Body of pancreas (tissue), 4 donors: ENCODE measurements around the gene SF3B3. TPM values are rescaled to one million over a fixed set of nuclear protein-coding genes. Genes with fewer than 3 reads are reported as not detected.

Source experiments
- ATAC-seq: fragments of 150-250 bp; one replicate; pipeline ENCODE4 v1.9.1; 2016
- DNase-seq, 4 donors: peaks; one replicate each; pipeline ENCODE4 v3.0.0-alpha.2; 2019
- H3K27ac ChIP-seq, 4 donors: fragments of 200-600 bp; sonication (generic); 1 replicate in 3 of 4; 2 replicates in 1 of 4; pipeline versions ENCODE4 v1.5.1 to v1.6.1; 2016 to 2019; ENCODE audit warnings: mild to moderate bottlenecking in 1 of 4, mixed read lengths in 1 of 4, moderate library complexity in 1 of 4
- H3K27me3 ChIP-seq, 2 donors: fragments of 200-600 bp; sonication (generic); one replicate each; pipeline ENCODE4 v1.6.0; 2016; ENCODE audit warnings: mild to moderate bottlenecking in 1 of 2
- H3K36me3 ChIP-seq, 2 donors: fragments of 200-600 bp; sonication (generic); replicated peaks in 1 of 2; 2 replicates each; pipeline ENCODE4 v1.5.1; 2016; ENCODE audit warnings: low read depth in 2 of 2; ENCODE audit not compliant: insufficient read depth in 1 of 2
- H3K4me1 ChIP-seq: fragments of 200-600 bp; sonication (generic); one replicate; pipeline ENCODE4 v1.6.0; 2016
- H3K4me3 ChIP-seq, 2 donors: fragments of 200-600 bp; sonication (generic); 1 replicate in 1 of 2; 2 replicates in 1 of 2; pipeline ENCODE4 v1.5.1; 2016 to 2019
- H3K9me3 ChIP-seq, 3 donors: fragments of 200-600 bp; sonication (generic); 1 replicate in 2 of 3; 2 replicates in 1 of 3; pipeline ENCODE4 v1.5.1; 2016
- POLR2A ChIP-seq, 3 donors: fragments of 450-650 bp; IDR thresholded peaks; one replicate each; pipeline ENCODE4 v1.6.1; 2016; ENCODE audit warnings: antibody characterized with exemption in 3 of 3, mild to moderate bottlenecking in 2 of 3
- WGBS, 2 donors: methylation state at CpG; one replicate each; pipeline ENCODE4 v1.1.5; 2017; 5-methylcytosine and 5-hydroxymethylcytosine counted together
- intact Hi-C: fragments of 100-400 bp; cut with DNase I; formaldehyde crosslinking; loops from one replicate; pipeline ENCODE4 v1.15.1; 2023
- total RNA-seq, 2 donors: library from RNA; depleted of rRNA; stranded (reverse); fragments of >200 nt; gene quantifications; one replicate each; pipeline ENCODE4 v1.1.0, GENCODE V29; 2016
- TF ChIP-seq, protein P1 (sequence below), 7 experiments: fragments of 450-650 bp in 4 of 7; fragments of 200-600 bp in 3 of 7; sonication (generic) in 3 of 7; IDR thresholded peaks; one replicate each; pipeline ENCODE4 v1.5.1; 2016 to 2019; ENCODE audit warnings: antibody characterized with exemption in 7 of 7

Gene SF3B3
- total RNA-seq, 2 donors from 2014 or later: 47.5 to 53.4 TPM

DNA sequence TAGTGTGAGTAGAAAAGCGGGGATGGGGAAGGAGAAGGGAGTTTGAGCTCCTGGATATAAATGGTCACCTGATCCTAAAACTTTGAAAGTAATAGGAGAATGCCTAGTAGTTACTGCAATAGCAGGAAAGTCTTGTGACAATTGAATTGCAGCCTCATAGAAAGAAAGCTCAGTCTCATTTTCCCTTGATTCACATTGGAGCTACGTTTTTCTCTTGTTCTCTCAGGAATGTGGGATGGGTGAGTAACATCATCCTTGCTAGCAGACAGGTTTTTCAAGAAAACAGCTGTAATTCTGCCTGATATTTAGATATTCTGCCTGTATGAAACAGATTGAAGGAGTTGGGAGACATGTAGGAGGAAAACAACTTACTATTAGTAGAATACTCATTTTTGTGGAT, 25.3 kb downstream of the SF3B3 start:
- no peaks in the 10 kb centered on the region for H3K9me3 ChIP-seq
- H3K27me3 ChIP-seq: no peaks in the 10 kb centered on the region
- whole genome bisulfite sequencing, 2 donors: 76 to 81% methylated on average over 2 of the region's 2 CpGs
- ATAC-seq (no peak), DNase-seq (no peak)
- no peak for TF ChIP-seq POLR2A (IDR thresholded peaks at IDR 0.05)
- TF ChIP-seq, protein P1, sequence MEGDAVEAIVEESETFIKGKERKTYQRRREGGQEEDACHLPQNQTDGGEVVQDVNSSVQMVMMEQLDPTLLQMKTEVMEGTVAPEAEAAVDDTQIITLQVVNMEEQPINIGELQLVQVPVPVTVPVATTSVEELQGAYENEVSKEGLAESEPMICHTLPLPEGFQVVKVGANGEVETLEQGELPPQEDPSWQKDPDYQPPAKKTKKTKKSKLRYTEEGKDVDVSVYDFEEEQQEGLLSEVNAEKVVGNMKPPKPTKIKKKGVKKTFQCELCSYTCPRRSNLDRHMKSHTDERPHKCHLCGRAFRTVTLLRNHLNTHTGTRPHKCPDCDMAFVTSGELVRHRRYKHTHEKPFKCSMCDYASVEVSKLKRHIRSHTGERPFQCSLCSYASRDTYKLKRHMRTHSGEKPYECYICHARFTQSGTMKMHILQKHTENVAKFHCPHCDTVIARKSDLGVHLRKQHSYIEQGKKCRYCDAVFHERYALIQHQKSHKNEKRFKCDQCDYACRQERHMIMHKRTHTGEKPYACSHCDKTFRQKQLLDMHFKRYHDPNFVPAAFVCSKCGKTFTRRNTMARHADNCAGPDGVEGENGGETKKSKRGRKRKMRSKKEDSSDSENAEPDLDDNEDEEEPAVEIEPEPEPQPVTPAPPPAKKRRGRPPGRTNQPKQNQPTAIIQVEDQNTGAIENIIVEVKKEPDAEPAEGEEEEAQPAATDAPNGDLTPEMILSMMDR (IDR thresholded peaks at IDR 0.05): no peak
- no peak overlapping the region for H3K27ac ChIP-seq
- intact Hi-C loops: no loop called here
- H3K36me3 ChIP-seq: peaks cover 21 to 55% of the 10 kb centered on the region in 2 donors
- H3K4me3 ChIP-seq: no peak overlapping the region
- no peaks in the 10 kb centered on the region for H3K4me1 ChIP-seq

DNA sequence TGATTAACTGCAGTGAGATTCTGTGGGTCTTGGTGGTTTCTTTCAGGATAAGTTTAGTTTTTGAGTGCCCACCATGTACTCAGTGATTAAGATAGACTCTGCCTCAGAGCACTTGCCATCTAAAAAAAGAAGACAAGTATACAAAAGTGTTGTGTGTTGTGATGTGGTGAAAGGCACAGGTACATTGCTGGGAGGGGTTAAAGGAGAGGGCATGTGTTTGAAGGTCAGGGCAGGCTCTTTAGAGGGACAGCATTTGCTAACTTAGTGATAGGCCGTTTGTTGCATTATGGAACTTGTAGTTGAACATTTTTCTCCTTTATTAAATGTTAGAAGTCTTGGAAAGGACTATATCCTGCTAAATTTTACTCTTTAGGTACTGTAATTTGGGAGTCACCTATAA, 26.5 kb downstream of the SF3B3 start:
- Histone ChIP-seq H3K4me3 (no peak overlapping the region), H3K27ac (no peak overlapping the region), H3K36me3 (peaks cover 21 to 56% of the 10 kb centered on the region in 2 donors), H3K9me3 (no peaks in the 10 kb centered on the region), H3K27me3 (no peaks in the 10 kb centered on the region), H3K4me1 (no peaks in the 10 kb centered on the region)
- WGBS, 2 donors: 38 to 52% methylated on average over 1 of the region's 1 CpG
- intact Hi-C loops: no loop called here
- TF ChIP-seq, protein P1 (IDR thresholded peaks at IDR 0.05): no peak
- TF ChIP-seq POLR2A (IDR thresholded peaks at IDR 0.05): no peak
- ATAC-seq (no peak), DNase-seq (no peak)

DNA sequence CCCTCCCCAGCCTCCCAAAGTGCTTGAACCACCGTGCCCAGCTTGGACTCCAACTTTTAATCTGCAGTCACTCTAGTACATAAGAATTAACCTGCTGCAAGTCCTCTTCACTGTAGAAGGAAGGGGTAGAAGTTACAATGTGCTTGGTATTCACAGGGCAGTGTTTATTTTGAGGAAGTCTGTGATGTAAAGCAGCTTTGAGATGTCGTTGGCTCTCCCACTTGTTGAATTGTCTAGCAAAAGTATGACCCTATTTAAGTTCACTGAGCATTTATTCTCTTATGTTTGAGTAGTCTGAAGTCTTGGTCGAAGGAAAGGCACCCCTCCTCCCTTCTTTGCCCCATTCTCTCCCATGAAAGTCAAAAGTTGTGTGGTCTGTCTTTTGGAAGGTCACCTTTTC, 28.2 kb downstream of the SF3B3 start:
- TF ChIP-seq, protein P1 (IDR thresholded peaks at IDR 0.05): no peak
- TF ChIP-seq POLR2A (IDR thresholded peaks at IDR 0.05): no peak
- DNase-seq (no peak), ATAC-seq (no peak)
- H3K4me3 ChIP-seq: no peak overlapping the region
- no peaks in the 10 kb centered on the region for H3K9me3 ChIP-seq
- H3K4me1 ChIP-seq: no peaks in the 10 kb centered on the region
- peaks cover 27 to 57% of the 10 kb centered on the region in 2 donors for H3K36me3 ChIP-seq
- intact Hi-C loops: no loop called here
- WGBS, 2 donors: 82 to 86% methylated on average over 3 of the region's 3 CpGs
- H3K27ac ChIP-seq: no peak overlapping the region
- H3K27me3 ChIP-seq: no peaks in the 10 kb centered on the region

DNA sequence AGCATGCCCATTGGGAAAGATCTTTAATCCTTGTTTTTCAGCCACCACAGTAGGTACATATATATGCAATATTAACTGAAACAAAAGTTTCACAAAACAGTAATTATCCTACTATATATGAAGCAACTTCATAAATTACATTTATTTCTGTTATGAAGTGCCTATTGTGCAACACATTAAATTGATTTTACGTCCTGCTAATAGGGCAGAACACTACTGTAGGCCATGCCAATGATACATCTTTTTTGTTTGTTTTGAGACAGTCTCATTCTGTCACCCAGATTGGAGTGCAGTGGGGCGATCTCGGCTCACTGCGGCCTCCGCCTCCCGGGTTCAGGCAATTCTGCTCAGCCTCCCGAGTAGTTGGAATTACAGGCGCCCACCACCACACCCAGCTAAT, 29.1 kb downstream of the SF3B3 start:
- Histone ChIP-seq H3K36me3 (peaks cover 28 to 62% of the 10 kb centered on the region in 2 donors), H3K9me3 (no peaks in the 10 kb centered on the region), H3K27ac (no peak overlapping the region), H3K4me3 (no peak overlapping the region), H3K27me3 (no peaks in the 10 kb centered on the region), H3K4me1 (no peaks in the 10 kb centered on the region)
- intact Hi-C loops: no loop called here
- TF ChIP-seq, protein P1 (IDR thresholded peaks at IDR 0.05): no peak
- TF ChIP-seq POLR2A (IDR thresholded peaks at IDR 0.05): no peak
- no peak for ATAC-seq
- WGBS, 2 donors: 93 to 95% methylated on average over 8 of the region's 8 CpGs
- no peak for DNase-seq

DNA sequence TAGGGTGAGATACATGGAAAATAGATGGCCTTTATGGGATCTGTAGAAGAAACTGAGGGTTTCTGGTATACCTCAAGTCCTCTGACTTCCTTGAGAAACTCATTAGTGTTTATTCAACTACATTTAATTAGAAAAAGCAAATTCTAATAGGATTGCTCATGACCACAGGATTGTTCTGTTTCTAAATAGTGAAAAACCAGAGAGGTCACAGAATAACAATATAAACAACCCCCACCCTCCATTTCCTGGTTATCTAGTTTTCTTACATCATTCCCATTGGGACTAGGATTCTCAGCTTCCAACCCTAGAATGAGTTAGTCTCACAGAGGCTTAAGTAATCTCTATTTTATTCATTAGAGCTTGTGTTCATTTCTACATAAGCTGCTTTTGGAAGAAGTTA, 30.0 kb downstream of the SF3B3 start:
- no peak overlapping the region for H3K4me3 ChIP-seq
- DNase-seq (no peak), ATAC-seq (no peak)
- intact Hi-C loops: no loop called here
- no peaks in the 10 kb centered on the region for H3K4me1 ChIP-seq
- H3K9me3 ChIP-seq: no peaks in the 10 kb centered on the region
- no peak overlapping the region for H3K27ac ChIP-seq
- no peak for TF ChIP-seq POLR2A (IDR thresholded peaks at IDR 0.05)
- H3K36me3 ChIP-seq: peaks cover 19 to 60% of the 10 kb centered on the region in 2 donors
- no peaks in the 10 kb centered on the region for H3K27me3 ChIP-seq
